HepG2 (cell line): ENCODE results near the gene PREX1.

Source experiments
- CREM ChIP-seq, 2 experiments: sonication (generic) in 1 of 2; formaldehyde crosslinking in 1 of 2; IDR thresholded peaks; 2 replicates each; pipeline versions ENCODE4 v1.4.0 to v1.6.1; 2016 to 2020; ENCODE audit warnings: antibody characterized with exemption in 1 of 2, mild to moderate bottlenecking in 1 of 2, missing genetic modification reagents in 1 of 2
- FUBP1 ChIP-seq: sonication (generic); formaldehyde crosslinking; IDR thresholded peaks from 2 replicates; pipeline ENCODE4 v1.5.1; 2020; ENCODE audit warnings: missing genetic modification reagents, mild to moderate bottlenecking, borderline replicate concordance
- GMEB1 ChIP-seq: sonication (generic); formaldehyde crosslinking; IDR thresholded peaks from 2 replicates; pipeline ENCODE4 v1.5.1; 2020; ENCODE audit warnings: missing genetic modification reagents, mild to moderate bottlenecking, borderline replicate concordance
- GTF3A ChIP-seq: sonication (generic); formaldehyde crosslinking; conservative IDR thresholded peaks from 2 replicates; pipeline ENCODE4 v1.4.0; 2020; ENCODE audit warnings: mild to moderate bottlenecking, missing genetic modification reagents
- MTF1 ChIP-seq: sonication (generic); formaldehyde crosslinking; IDR thresholded peaks from 2 replicates; pipeline ENCODE4 v1.5.0; 2020; ENCODE audit warnings: missing genetic modification reagents
- NR2C2 ChIP-seq: sonication (generic); formaldehyde crosslinking; IDR thresholded peaks from 2 replicates; pipeline ENCODE4 v1.4.0; 2020; ENCODE audit warnings: missing genetic modification reagents, mild to moderate bottlenecking, moderate library complexity, borderline replicate concordance
- NRL ChIP-seq: sonication (generic); formaldehyde crosslinking; IDR thresholded peaks from 2 replicates; pipeline ENCODE4 v1.5.0; 2020; ENCODE audit warnings: missing genetic modification reagents, mild to moderate bottlenecking, moderate library complexity, borderline replicate concordance
- POLR2A ChIP-seq, 2 experiments: IDR thresholded peaks; 2 replicates each; pipeline ENCODE4 v1.6.1; 2011; ENCODE audit warnings: low read depth in 2 of 2, low read length in 2 of 2, mild to moderate bottlenecking in 1 of 2, moderate library complexity in 1 of 2; ENCODE audit not compliant: insufficient read depth in 1 of 2
- TCF7L2 ChIP-seq: IDR thresholded peaks from 2 replicates; pipeline ENCODE4 v1.6.1; 2011; ENCODE audit warnings: mild to moderate bottlenecking, low read depth, low read length, moderate library complexity
- ZKSCAN1 ChIP-seq: fragments of 150-350 bp; IDR thresholded peaks from 2 replicates; pipeline ENCODE4 v1.6.1; 2014; ENCODE audit warnings: low read length

- no peak for TF ChIP-seq FUBP1 (CRISPR knock-in tag)
- TF ChIP-seq POLR2A (IDR thresholded peaks at IDR 0.05; ENCODE audit: insufficient read depth in 1 of 2, low read depth in 2 of 2, low read length in 2 of 2): no peak
- TF ChIP-seq GMEB1 (CRISPR knock-in tag): no peak
- no peak for TF ChIP-seq NR2C2 (CRISPR knock-in tag)
- no peak for TF ChIP-seq GTF3A (CRISPR knock-in tag)
- TF ChIP-seq ZKSCAN1: no peak
- no peak for TF ChIP-seq NRL (CRISPR knock-in tag)
- no peak for TF ChIP-seq MTF1 (CRISPR knock-in tag)
- no peak for TF ChIP-seq TCF7L2
- no peak for TF ChIP-seq CREM (IDR thresholded peaks at IDR 0.05)
- no peak for TF ChIP-seq CREM (CRISPR knock-in tag; IDR thresholded peaks at IDR 0.05)
These were observed 47.6 kb upstream of the PREX1 start for GRCh38 chr20:48875233-48875913.
